SJSA1 (cell line): ENCODE data around the gene PIGC. TPM values are rescaled to one million over a fixed set of nuclear protein-coding genes. Genes with fewer than 3 reads are reported as not detected.

Experiments
- DNase-seq, 2 experiments: peaks; one replicate each; pipeline ENCODE4 v3.0.0-alpha.2; 2015 to 2020; ENCODE audit warnings: low spot score in 2 of 2, low read depth in 1 of 2
- H3K27ac ChIP-seq: fragments of 250-450 bp; sonication (Bioruptor Pico); 2 replicates; pipeline ENCODE4 v1.5.1; 2020; ENCODE audit warnings: mild to moderate bottlenecking, moderate library complexity
- H3K27me3 ChIP-seq: fragments of 250-450 bp; sonication (Bioruptor Pico); replicated peaks from 2 replicates; pipeline ENCODE4 v1.5.1; 2020; ENCODE audit warnings: mild to moderate bottlenecking, moderate library complexity
- H3K36me3 ChIP-seq: fragments of 250-450 bp; sonication (Bioruptor Pico); 2 replicates; pipeline ENCODE4 v1.5.1; 2020; ENCODE audit warnings: mild to moderate bottlenecking
- H3K4me1 ChIP-seq: fragments of 250-450 bp; sonication (Bioruptor Pico); replicated peaks from 2 replicates; pipeline ENCODE4 v1.6.1; 2021; ENCODE audit warnings: mild to moderate bottlenecking
- H3K4me3 ChIP-seq: fragments of 250-450 bp; sonication (Bioruptor Pico); 2 replicates; pipeline ENCODE4 v1.5.1; 2020; ENCODE audit warnings: mild to moderate bottlenecking
- H3K9me3 ChIP-seq: fragments of 250-450 bp; sonication (Bioruptor Pico); replicated peaks from 2 replicates; pipeline ENCODE4 v1.5.1; 2020; ENCODE audit warnings: mild to moderate bottlenecking
- total RNA-seq: library from RNA; depleted of rRNA; stranded (reverse); fragments of >200 nt; shearing (Covaris generic); gene quantifications from 2 replicates; pipeline ENCODE4 v1.2.3, GENCODE V29; 2014; rRNA removed

The PIGC gene
- 20.9 and 27.0 TPM in 2 replicates for total RNA-seq

GRCh38 chr1:172443666-172444453 is at the start of gene PIGC:
TSS of gene PIGC (minus strand) at chr1:172444069. CDS start at chr1:172442622, 1,447 bp downstream.
- Histone ChIP-seq H3K27me3 (no peaks in the 10 kb centered on the region), H3K9me3 (no peaks in the 10 kb centered on the region), H3K4me1 (peaks cover 10% of the 10 kb centered on the region), H3K36me3 (peaks cover 18% of the 10 kb centered on the region), H3K27ac (peak within 1 kb of the TSS; percentile 80), H3K4me3 (peak within 1 kb of the TSS; percentile 83)
- DNase-seq, result peak; percentile 83 to 92

- peaks cover 11% of the 10 kb centered on the region; the same call in 1 of the 2 replicates for H3K27me3 ChIP-seq
- no peak for DNase-seq
- H3K27ac ChIP-seq, result no peak overlapping the region
- no peak overlapping the region for H3K4me3 ChIP-seq
- peaks cover 7% of the 10 kb centered on the region for H3K4me1 ChIP-seq
- no peaks in the 10 kb centered on the region for H3K9me3 ChIP-seq
- no peaks in the 10 kb centered on the region for H3K36me3 ChIP-seq
These were observed 48.6 kb upstream of the PIGC start for GRCh38 chr1:172492421-172492820.

GRCh38 chr1:172489847-172490246 is 46.0 kb upstream of the PIGC start:
- no peak for DNase-seq
- Histone ChIP-seq H3K4me1 (no peaks in the 10 kb centered on the region), H3K27me3 (peaks cover 11% of the 10 kb centered on the region), H3K4me3 (no peak overlapping the region), H3K27ac (no peak overlapping the region), H3K36me3 (no peaks in the 10 kb centered on the region), H3K9me3 (no peaks in the 10 kb centered on the region)

GRCh38 chr1:172488393-172488792 is 44.5 kb upstream of the PIGC start:
- peaks cover 11% of the 10 kb centered on the region for H3K27me3 ChIP-seq
- H3K36me3 ChIP-seq, result no peaks in the 10 kb centered on the region
- DNase-seq, result no peak
- H3K4me1 ChIP-seq, result no peaks in the 10 kb centered on the region
- no peaks in the 10 kb centered on the region; the same call in 1 of the 2 replicates for H3K9me3 ChIP-seq
- H3K27ac ChIP-seq, result no peak overlapping the region
- no peak overlapping the region for H3K4me3 ChIP-seq

- Histone ChIP-seq H3K27ac (no peak overlapping the region), H3K4me1 (no peaks in the 10 kb centered on the region), H3K36me3 (no peaks in the 10 kb centered on the region), H3K27me3 (peaks cover 11% of the 10 kb centered on the region), H3K9me3 (no peaks in the 10 kb centered on the region; the same call in 1 of the 2 replicates), H3K4me3 (no peak overlapping the region)
- no peak for DNase-seq
These were observed 43.7 kb upstream of the PIGC start for GRCh38 chr1:172487550-172487949.

- no peak for DNase-seq
- Histone ChIP-seq H3K36me3 (no peaks in the 10 kb centered on the region), H3K4me1 (no peaks in the 10 kb centered on the region), H3K4me3 (no peak overlapping the region), H3K27me3 (peaks cover 11% of the 10 kb centered on the region), H3K27ac (no peak overlapping the region), H3K9me3 (no peaks in the 10 kb centered on the region; the same call in 1 of the 2 replicates)
These were observed 43.1 kb upstream of the PIGC start for GRCh38 chr1:172486805-172487454.

- Histone ChIP-seq H3K9me3 (no peaks in the 10 kb centered on the region; the same call in 1 of the 2 replicates), H3K4me3 (no peak overlapping the region), H3K4me1 (no peaks in the 10 kb centered on the region), H3K27me3 (peaks cover 6% of the 10 kb centered on the region), H3K36me3 (no peaks in the 10 kb centered on the region), H3K27ac (no peak overlapping the region)
- no peak for DNase-seq
These were observed 41.8 kb upstream of the PIGC start for GRCh38 chr1:172485626-172486025.

- no peak for DNase-seq
- Histone ChIP-seq H3K9me3 (no peaks in the 10 kb centered on the region; the same call in 1 of the 2 replicates), H3K36me3 (no peaks in the 10 kb centered on the region), H3K4me1 (no peaks in the 10 kb centered on the region), H3K27ac (no peak overlapping the region), H3K4me3 (no peak overlapping the region), H3K27me3 (peaks cover 6% of the 10 kb centered on the region; the same call in 1 of the 2 replicates)
These were observed 40.4 kb upstream of the PIGC start for GRCh38 chr1:172484252-172484651.

- no peak overlapping the region for H3K27ac ChIP-seq
- no peaks in the 10 kb centered on the region; the same call in 1 of the 2 replicates for H3K9me3 ChIP-seq
- DNase-seq, result no peak
- H3K4me1 ChIP-seq, result no peaks in the 10 kb centered on the region
- H3K36me3 ChIP-seq, result no peaks in the 10 kb centered on the region
- H3K27me3 ChIP-seq, result peaks cover 5% of the 10 kb centered on the region; the same call in 1 of the 2 replicates
- no peak overlapping the region for H3K4me3 ChIP-seq
These were observed 39.6 kb upstream of the PIGC start for GRCh38 chr1:172483448-172483847.

GRCh38 chr1:172482044-172482443 is 38.2 kb upstream of the PIGC start:
- Histone ChIP-seq H3K27ac (no peak overlapping the region), H3K27me3 (no peaks in the 10 kb centered on the region; the same call in 1 of the 2 replicates)

GRCh38 chr1:172480431-172480830 is 36.6 kb upstream of the PIGC start:
- no peaks in the 10 kb centered on the region; the same call in 1 of the 2 replicates for H3K4me1 ChIP-seq
- DNase-seq, result no peak
- H3K36me3 ChIP-seq, result no peaks in the 10 kb centered on the region
- H3K9me3 ChIP-seq, result no peaks in the 10 kb centered on the region; the same call in 1 of the 2 replicates
- no peak overlapping the region for H3K27ac ChIP-seq
- no peaks in the 10 kb centered on the region; the same call in 1 of the 2 replicates for H3K27me3 ChIP-seq
- H3K4me3 ChIP-seq, result no peak overlapping the region

More at GRCh38 chr1:172482044-172482443, 38.2 kb upstream of the PIGC start:
- Histone ChIP-seq H3K4me3 (no peak overlapping the region), H3K4me1 (no peaks in the 10 kb centered on the region), H3K9me3 (no peaks in the 10 kb centered on the region; the same call in 1 of the 2 replicates), H3K36me3 (no peaks in the 10 kb centered on the region)
- no peak for DNase-seq

GRCh38 chr1:172478485-172478884 is 34.6 kb upstream of the PIGC start:
- Histone ChIP-seq H3K4me3 (no peak overlapping the region), H3K27me3 (no peaks in the 10 kb centered on the region; the same call in 1 of the 2 replicates), H3K36me3 (no peaks in the 10 kb centered on the region), H3K9me3 (no peaks in the 10 kb centered on the region), H3K27ac (no peak overlapping the region), H3K4me1 (no peaks in the 10 kb centered on the region; the same call in 1 of the 2 replicates)
- no peak for DNase-seq

- no peak overlapping the region for H3K27ac ChIP-seq
- no peaks in the 10 kb centered on the region; the same call in 1 of the 2 replicates for H3K27me3 ChIP-seq
- DNase-seq, result no peak
- H3K4me1 ChIP-seq, result no peaks in the 10 kb centered on the region; the same call in 1 of the 2 replicates
- H3K4me3 ChIP-seq, result no peak overlapping the region
- H3K9me3 ChIP-seq, result no peaks in the 10 kb centered on the region
- no peaks in the 10 kb centered on the region for H3K36me3 ChIP-seq
These were observed 33.9 kb upstream of the PIGC start for GRCh38 chr1:172477741-172478140.

GRCh38 chr1:172477216-172477615 is 33.3 kb upstream of the PIGC start:
- Histone ChIP-seq H3K9me3 (no peaks in the 10 kb centered on the region), H3K4me3 (no peak overlapping the region), H3K36me3 (no peaks in the 10 kb centered on the region), H3K4me1 (no peaks in the 10 kb centered on the region; the same call in 1 of the 2 replicates), H3K27me3 (no peaks in the 10 kb centered on the region; the same call in 1 of the 2 replicates), H3K27ac (no peak overlapping the region)
- no peak for DNase-seq
